WTC11 (cell line): ENCODE data around the gene RBP3. TPM values are rescaled to one million over a fixed set of nuclear protein-coding genes. Genes with fewer than 3 reads are reported as not detected.

Experiments used
- ATAC-seq: fragments of 200-7000 bp; cut with Tn5 transposase; 2 replicates; pipeline ENCODE4 v1.10.0; 2021; ENCODE audit warnings: mild to moderate bottlenecking, moderate library complexity
- CTCF ChIA-PET: fragments of 300-600 bp; sonication (Branson Sonifier 250); formaldehyde crosslinking; loops from one replicate; lab custom pipeline; 2021; ENCODE audit warnings: antibody characterized with exemption; lab: Charles Lee
- POLR2A ChIA-PET: fragments of 350-600 bp; sonication (Branson Sonifier 250); formaldehyde crosslinking; loops from one replicate; lab custom pipeline; 2021; ENCODE audit warnings: antibody characterized with exemption; lab: Charles Lee
- DNase-seq: peaks from one replicate; pipeline ENCODE4 v3.0.0; 2021; ENCODE audit warnings: low spot score
- H3K27ac Mint-ChIP-seq: 2 replicates; pipeline ENCODE4 v1.8.0; 2021; ENCODE audit warnings: mixed read lengths
- H3K27me3 Mint-ChIP-seq: 2 replicates; pipeline ENCODE4 v1.8.0; 2021; ENCODE audit warnings: low read depth, mild to moderate bottlenecking, moderate library complexity, mixed read lengths
- H3K36me3 Mint-ChIP-seq: 2 replicates; pipeline ENCODE4 v1.8.0; 2021; ENCODE audit warnings: mixed read lengths
- H3K4me1 Mint-ChIP-seq: 2 replicates; pipeline ENCODE4 v1.8.0; 2022; ENCODE audit warnings: mixed read lengths
- H3K4me3 Mint-ChIP-seq: 2 replicates; pipeline ENCODE4 v1.8.0; 2021; ENCODE audit warnings: mild to moderate bottlenecking, moderate library complexity, mixed read lengths
- H3K9me3 Mint-ChIP-seq: 2 replicates; pipeline ENCODE4 v1.8.0; 2021; ENCODE audit warnings: mixed read lengths
- CDX4 ChIP-seq: fragments of 250-450 bp; sonication (Bioruptor Pico); IDR thresholded peaks from 2 replicates; pipeline ENCODE4 v1.9.0; 2021; ENCODE audit warnings: moderate library complexity, mild to moderate bottlenecking, inconsistent platforms, borderline replicate concordance
- CREB1 ChIP-seq: sonication (generic); formaldehyde crosslinking; IDR thresholded peaks from 2 replicates; pipeline ENCODE4 v1.8.0; 2023; ENCODE audit warnings: mild to moderate bottlenecking, missing genetic modification reagents
- E2F1 ChIP-seq: sonication (generic); formaldehyde crosslinking; IDR thresholded peaks from 2 replicates; pipeline ENCODE4 v1.8.0; 2022; ENCODE audit warnings: mild to moderate bottlenecking, missing genetic modification reagents
- E2F4 ChIP-seq: sonication (generic); formaldehyde crosslinking; IDR thresholded peaks from 2 replicates; pipeline ENCODE4 v1.8.1; 2022; ENCODE audit warnings: low read depth, mild to moderate bottlenecking, moderate library complexity, missing genetic modification reagents, borderline replicate concordance
- E2F5 ChIP-seq: sonication (generic); formaldehyde crosslinking; IDR thresholded peaks from 2 replicates; pipeline ENCODE4 v1.8.1; 2022; ENCODE audit warnings: mild to moderate bottlenecking, moderate library complexity, missing genetic modification reagents
- ESRRA ChIP-seq: sonication (generic); formaldehyde crosslinking; IDR thresholded peaks from 2 replicates; pipeline ENCODE4 v1.8.1; 2022; ENCODE audit warnings: mild to moderate bottlenecking, missing genetic modification reagents, borderline replicate concordance
- ETV6 ChIP-seq: sonication (generic); formaldehyde crosslinking; IDR thresholded peaks from 2 replicates; pipeline ENCODE4 v1.8.1; 2022; ENCODE audit warnings: mild to moderate bottlenecking, missing genetic modification reagents
- GABPB1 ChIP-seq: sonication (generic); formaldehyde crosslinking; IDR thresholded peaks from 2 replicates; pipeline ENCODE4 v1.8.1; 2023; ENCODE audit warnings: mild to moderate bottlenecking, missing genetic modification reagents
- HMGA2 ChIP-seq: fragments of 250-450 bp; sonication (Bioruptor Pico); IDR thresholded peaks from 2 replicates; pipeline ENCODE4 v1.4.0; 2021; ENCODE audit warnings: mild to moderate bottlenecking, moderate library complexity
- HMGXB4 ChIP-seq: sonication (generic); formaldehyde crosslinking; IDR thresholded peaks from 2 replicates; pipeline ENCODE4 v1.8.1; 2023; ENCODE audit warnings: mild to moderate bottlenecking, moderate library complexity, missing genetic modification reagents
- IRF1 ChIP-seq: sonication (generic); formaldehyde crosslinking; IDR thresholded peaks from 2 replicates; pipeline ENCODE4 v1.8.0; 2023; ENCODE audit warnings: missing genetic modification reagents
- JUN ChIP-seq: sonication (generic); formaldehyde crosslinking; IDR thresholded peaks from 2 replicates; pipeline ENCODE4 v1.8.0; 2023; ENCODE audit warnings: mild to moderate bottlenecking, missing genetic modification reagents
- MLX ChIP-seq: sonication (generic); formaldehyde crosslinking; IDR thresholded peaks from 2 replicates; pipeline ENCODE4 v1.8.1; 2023; ENCODE audit warnings: mild to moderate bottlenecking, missing genetic modification reagents, moderate library complexity
- MXD4 ChIP-seq: fragments of 250-450 bp; sonication (Bioruptor Pico); IDR thresholded peaks from 2 replicates; pipeline ENCODE4 v1.8.0; 2021; ENCODE audit warnings: mild to moderate bottlenecking, moderate library complexity, borderline replicate concordance
- SMAD3 ChIP-seq: sonication (generic); formaldehyde crosslinking; IDR thresholded peaks from 2 replicates; pipeline ENCODE4 v1.8.0; 2022; ENCODE audit warnings: missing genetic modification reagents, mild to moderate bottlenecking, borderline replicate concordance
- SP1 ChIP-seq: sonication (generic); formaldehyde crosslinking; conservative IDR thresholded peaks from 2 replicates; pipeline ENCODE4 v1.8.1; 2022; ENCODE audit warnings: missing genetic modification reagents
- TEAD1 ChIP-seq: sonication (generic); formaldehyde crosslinking; IDR thresholded peaks from 2 replicates; pipeline ENCODE4 v1.8.0; 2022; ENCODE audit warnings: mild to moderate bottlenecking, missing genetic modification reagents
- TEAD4 ChIP-seq: sonication (generic); formaldehyde crosslinking; IDR thresholded peaks from 2 replicates; pipeline ENCODE4 v1.8.0; 2022; ENCODE audit warnings: mild to moderate bottlenecking, missing genetic modification reagents
- USF2 ChIP-seq: sonication (generic); formaldehyde crosslinking; IDR thresholded peaks from 2 replicates; pipeline ENCODE4 v1.8.1; 2023; ENCODE audit warnings: mild to moderate bottlenecking, missing genetic modification reagents, moderate library complexity
- ZBTB21 ChIP-seq: sonication (generic); formaldehyde crosslinking; IDR thresholded peaks from 2 replicates; pipeline ENCODE4 v1.8.1; 2023; ENCODE audit warnings: mild to moderate bottlenecking, missing genetic modification reagents, borderline replicate concordance
- ZNF219 ChIP-seq: sonication (generic); formaldehyde crosslinking; IDR thresholded peaks from 2 replicates; pipeline ENCODE4 v1.8.0; 2023; ENCODE audit warnings: missing genetic modification reagents, mild to moderate bottlenecking, borderline replicate concordance
- ZNF232 ChIP-seq: sonication (generic); formaldehyde crosslinking; IDR thresholded peaks from 2 replicates; pipeline ENCODE4 v1.8.0; 2022; ENCODE audit warnings: mild to moderate bottlenecking, missing genetic modification reagents
- ZNF281 ChIP-seq: sonication (generic); formaldehyde crosslinking; IDR thresholded peaks from 2 replicates; pipeline ENCODE4 v1.8.0; 2023; ENCODE audit warnings: mild to moderate bottlenecking, missing genetic modification reagents
- ZNF317 ChIP-seq: sonication (generic); formaldehyde crosslinking; IDR thresholded peaks from 2 replicates; pipeline ENCODE4 v1.8.1; 2023; ENCODE audit warnings: low read depth, mild to moderate bottlenecking, moderate library complexity, missing genetic modification reagents, borderline replicate concordance
- ZNF396 ChIP-seq: fragments of 250-450 bp; sonication (Bioruptor Pico); IDR thresholded peaks from 2 replicates; pipeline ENCODE4 v1.8.0; 2021; ENCODE audit warnings: mild to moderate bottlenecking, moderate library complexity, borderline replicate concordance
- total RNA-seq: library from RNA; stranded (reverse); gene quantifications from 3 replicates; pipeline ENCODE4 v1.2.3, GENCODE V29; 2021

RBP3 gene
- total RNA-seq, 1 experiment from 2014 or later = not detected

- no peak for TF ChIP-seq E2F4 (CRISPR knock-in tag)
- no peak for TF ChIP-seq SP1
- no peak for TF ChIP-seq ZNF317
- TF ChIP-seq JUN (CRISPR knock-in tag) = no peak
- no peak for TF ChIP-seq SMAD3
- TF ChIP-seq CREB1 (CRISPR knock-in tag) = no peak
- no peak for TF ChIP-seq ZNF219 (CRISPR knock-in tag)
- no peak for TF ChIP-seq MXD4 (CRISPR knock-in tag)
- no peak for TF ChIP-seq USF2
These were observed 18.3 kb upstream of the RBP3 start (continued) for GRCh38 chr10:47329855-47330254.

GRCh38 chr10:47330366-47330765 lies 17.8 kb upstream of the RBP3 start:
- no peak overlapping the region for H3K4me3 Mint-ChIP-seq
- no peak for DNase-seq
- H3K27me3 Mint-ChIP-seq = no peaks in the 10 kb centered on the region
- no peaks in the 10 kb centered on the region for H3K4me1 Mint-ChIP-seq
- 0 out of 2 replicates have a peak overlapping the region, but pooled peaks have one; percentile 57 for H3K27ac Mint-ChIP-seq
- CTCF ChIA-PET = interaction anchor here (1.9 kb wide), 1 partner anchor 10 kb away, joined by 9 read pairs; no protein-coding TSS in a partner anchor
- no peaks in the 10 kb centered on the region for H3K36me3 Mint-ChIP-seq
- H3K9me3 Mint-ChIP-seq = peaks cover 17% of the 10 kb centered on the region
- POLR2A ChIA-PET = no interaction called here
- no peak for ATAC-seq
- TF ChIP-seq ESRRA (CRISPR knock-in tag) (no peak), ZBTB21 (no peak), MLX (no peak), IRF1 (no peak), HMGA2 (no peak), ZNF281 (CRISPR knock-in tag) (no peak), ZNF396 (CRISPR knock-in tag) (no peak), TEAD4 (no peak), CDX4 (no peak), E2F1 (CRISPR knock-in tag) (no peak), TEAD1 (CRISPR knock-in tag) (no peak), E2F5 (CRISPR knock-in tag) (no peak), HMGXB4 (no peak), JUN (CRISPR knock-in tag) (no peak), ZNF232 (no peak), ETV6 (CRISPR knock-in tag) (no peak), SMAD3 (no peak), GABPB1 (no peak)
